Neural progenitor cell (in vitro differentiated cells): ENCODE results near the gene SMAD2.

ENCODE experiments used
- EZH2 ChIP-seq: fragments of 200-600 bp; sonication (generic); IDR thresholded peaks from 2 replicates; pipeline ENCODE4 v1.6.1; 2017; ENCODE audit warnings: antibody characterized with exemption, mild to moderate bottlenecking, moderate library complexity
- TF ChIP-seq, protein P1 (sequence below): fragments of 200-600 bp; sonication (generic); IDR thresholded peaks from 2 replicates; pipeline ENCODE4 v1.5.1; 2017; ENCODE audit warnings: antibody characterized with exemption, mild to moderate bottlenecking

DNA sequence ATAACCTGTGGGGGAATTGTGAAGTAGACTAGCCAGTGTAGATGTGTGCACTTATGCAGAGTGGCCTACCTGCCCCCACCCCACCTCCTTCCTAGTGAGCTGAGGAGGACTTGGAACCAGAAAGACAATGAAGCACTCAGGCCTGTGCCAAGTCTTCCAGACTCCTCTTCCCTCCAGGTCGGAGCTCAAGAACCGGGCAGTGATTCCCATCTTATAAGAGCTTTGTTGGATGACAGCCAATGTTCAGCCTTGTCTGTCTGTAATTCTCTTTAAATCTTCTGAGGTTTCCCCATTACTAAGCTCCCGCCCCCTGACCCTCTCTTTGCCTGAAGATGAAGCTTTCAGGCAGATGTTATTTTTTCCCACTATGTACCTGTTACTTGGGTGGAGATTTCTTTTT is 121.0 kb downstream of the SMAD2 start:
- TF ChIP-seq, protein P1, sequence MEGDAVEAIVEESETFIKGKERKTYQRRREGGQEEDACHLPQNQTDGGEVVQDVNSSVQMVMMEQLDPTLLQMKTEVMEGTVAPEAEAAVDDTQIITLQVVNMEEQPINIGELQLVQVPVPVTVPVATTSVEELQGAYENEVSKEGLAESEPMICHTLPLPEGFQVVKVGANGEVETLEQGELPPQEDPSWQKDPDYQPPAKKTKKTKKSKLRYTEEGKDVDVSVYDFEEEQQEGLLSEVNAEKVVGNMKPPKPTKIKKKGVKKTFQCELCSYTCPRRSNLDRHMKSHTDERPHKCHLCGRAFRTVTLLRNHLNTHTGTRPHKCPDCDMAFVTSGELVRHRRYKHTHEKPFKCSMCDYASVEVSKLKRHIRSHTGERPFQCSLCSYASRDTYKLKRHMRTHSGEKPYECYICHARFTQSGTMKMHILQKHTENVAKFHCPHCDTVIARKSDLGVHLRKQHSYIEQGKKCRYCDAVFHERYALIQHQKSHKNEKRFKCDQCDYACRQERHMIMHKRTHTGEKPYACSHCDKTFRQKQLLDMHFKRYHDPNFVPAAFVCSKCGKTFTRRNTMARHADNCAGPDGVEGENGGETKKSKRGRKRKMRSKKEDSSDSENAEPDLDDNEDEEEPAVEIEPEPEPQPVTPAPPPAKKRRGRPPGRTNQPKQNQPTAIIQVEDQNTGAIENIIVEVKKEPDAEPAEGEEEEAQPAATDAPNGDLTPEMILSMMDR, result no peak
- TF ChIP-seq EZH2, result no peak
